OCI-LY7 (cell line): ENCODE results near the gene CCDC152. TPM values are rescaled to one million over a fixed set of nuclear protein-coding genes. Genes with fewer than 3 reads are reported as not detected.
"Not testable (repeated sequence)": the region's sequence is repeated elsewhere in the genome, so short reads cannot be mapped to it uniquely, and the experiment has no call there.

Source experiments
- BruUV-seq: library from RNA; stranded (reverse); fragments of 400-500 nt; replicated peaks from 2 replicates; lab custom pipeline; 2021; lab: Mats Ljungman, UMichigan
- CTCF ChIA-PET: fragments of 300-600 bp; sonication (Branson Sonifier 250); formaldehyde crosslinking; loops from one replicate; lab custom pipeline; 2022; ENCODE audit warnings: antibody characterized with exemption; ENCODE audit not compliant: unreplicated experiment; lab: Charles Lee
- POLR2A ChIA-PET: fragments of 300-600 bp; sonication (Branson Sonifier 250); formaldehyde crosslinking; loops from one replicate; lab custom pipeline; 2022; ENCODE audit warnings: antibody characterized with exemption; lab: Charles Lee
- DNase-seq: peaks from one replicate; pipeline ENCODE4 v3.0.0-alpha.2; 2015; ENCODE audit warnings: low spot score
- H2AFZ ChIP-seq: fragments of 200-600 bp; sonication (generic), shearing (Covaris generic); 2 replicates; pipeline ENCODE4 v1.6.1; 2014; ENCODE audit warnings: mild to moderate bottlenecking, antibody characterized with exemption, low read length, moderate library complexity
- H3K27ac ChIP-seq: fragments of 200-600 bp; sonication (generic); 2 replicates; pipeline ENCODE4 v1.5.1; 2014; ENCODE audit warnings: mixed run types, low read depth, mild to moderate bottlenecking, moderate library complexity, low read length, inconsistent platforms; ENCODE audit not compliant: poor library complexity, severe bottlenecking
- H3K36me3 ChIP-seq: fragments of 200-600 bp; sonication (generic); 2 replicates; pipeline ENCODE4 v1.6.1; 2014; ENCODE audit warnings: mild to moderate bottlenecking, antibody characterized with exemption, low read length, moderate library complexity, mixed read lengths; ENCODE audit not compliant: insufficient read depth
- H3K4me1 ChIP-seq: fragments of 200-600 bp; sonication (generic); 2 replicates; pipeline ENCODE4 v1.5.1; 2014; ENCODE audit warnings: mild to moderate bottlenecking, low read length; ENCODE audit not compliant: insufficient read depth, poor library complexity, severe bottlenecking
- H3K4me2 ChIP-seq: fragments of 200-600 bp; sonication (generic); 2 replicates; pipeline ENCODE4 v1.6.1; 2014; ENCODE audit warnings: mild to moderate bottlenecking, low read length
- H3K4me3 ChIP-seq: fragments of 200-600 bp; sonication (generic); 2 replicates; pipeline ENCODE4 v1.5.1; 2014; ENCODE audit warnings: mild to moderate bottlenecking, low read depth, low read length; ENCODE audit not compliant: poor library complexity, severe bottlenecking
- H3K79me2 ChIP-seq: fragments of 200-600 bp; sonication (generic); 2 replicates; pipeline ENCODE4 v1.6.1; 2016; ENCODE audit warnings: low read depth, mild to moderate bottlenecking, low read length, moderate library complexity, mixed read lengths; ENCODE audit not compliant: insufficient read depth
- H3K9me2 ChIP-seq: fragments of 200-600 bp; sonication (generic); 2 replicates; pipeline ENCODE4 v1.6.1; 2016; ENCODE audit warnings: mild to moderate bottlenecking, low read length, mixed read lengths; ENCODE audit not compliant: insufficient read depth
- H3K9me3 ChIP-seq: fragments of 200-600 bp; sonication (generic); 2 replicates; pipeline ENCODE4 v1.6.1; 2014; ENCODE audit warnings: mild to moderate bottlenecking, mixed run types, low read length, mixed read lengths
- H4K20me1 ChIP-seq: fragments of 200-600 bp; sonication (generic); 2 replicates; pipeline ENCODE4 v1.6.1; 2014; ENCODE audit warnings: mild to moderate bottlenecking, antibody characterized with exemption, low read length, moderate library complexity, mixed read lengths; ENCODE audit not compliant: insufficient read depth
- EZH2phosphoT487 ChIP-seq: fragments of 200-600 bp; sonication (generic); IDR thresholded peaks from 2 replicates; pipeline ENCODE4 v1.6.1; 2018; ENCODE audit warnings: low read depth, borderline replicate concordance, mild to moderate bottlenecking, mixed run types, antibody characterized with exemption, low read length, moderate library complexity, mixed read lengths
- intact Hi-C: fragments of 100-400 bp; cut with micrococcal nuclease; formaldehyde crosslinking; loops from one replicate; pipeline ENCODE4 v1.10.0; 2022; ENCODE audit not compliant: unreplicated experiment
- total RNA-seq, 2 experiments: library from RNA; depleted of rRNA in 1 of 2; stranded (reverse); fragments of >200 nt in 1 of 2; shearing (Covaris generic) in 1 of 2; gene quantifications; 2 replicates each; pipeline ENCODE4 v1.2.3, GENCODE V29; 2014 to 2022
- TF ChIP-seq, protein P1 (sequence below): fragments of 200-600 bp; sonication (generic); conservative IDR thresholded peaks from 2 replicates; pipeline ENCODE4 v1.5.1; 2014; ENCODE audit warnings: mild to moderate bottlenecking, antibody characterized with exemption, low read length, moderate library complexity, mixed read lengths

The CCDC152 gene
- total RNA-seq, 2 experiments from 2014 or later, result not detected

DNA sequence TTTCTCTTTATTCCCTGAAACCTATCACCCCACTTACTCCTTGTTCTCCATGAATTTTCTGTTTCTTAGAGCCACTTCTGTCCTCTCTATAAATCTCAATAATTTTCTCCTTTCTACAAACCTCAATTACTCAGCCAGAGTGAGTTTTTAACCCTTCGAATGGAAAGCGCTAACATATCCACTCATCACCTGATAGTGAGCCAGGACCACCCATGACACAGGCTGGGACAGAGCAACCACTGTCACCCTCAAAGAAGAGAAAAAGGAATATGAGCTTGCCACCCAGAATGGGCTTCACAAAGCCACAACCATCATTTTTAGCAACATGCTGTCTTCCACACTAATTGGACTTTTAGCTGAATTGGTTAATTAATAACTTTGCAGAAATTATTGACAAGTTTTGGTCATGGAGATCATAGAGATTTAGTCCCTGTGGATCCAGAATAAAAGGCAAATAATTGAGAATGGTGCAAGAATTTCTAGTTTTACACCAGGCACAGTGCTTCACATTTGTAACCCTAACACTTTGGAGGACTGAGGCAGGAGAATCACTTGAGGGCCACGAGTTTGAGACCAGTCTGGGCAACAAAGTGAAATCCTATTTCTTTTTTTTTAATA, 87.2 kb downstream of the CCDC152 start:
- no peaks in the 10 kb centered on the region for H3K9me2 ChIP-seq
- H3K4me3 ChIP-seq, result no peak overlapping the region
- H3K9me3 ChIP-seq, result no peaks in the 10 kb centered on the region
- TF ChIP-seq EZH2phosphoT487, result no peak
- TF ChIP-seq, protein P1, sequence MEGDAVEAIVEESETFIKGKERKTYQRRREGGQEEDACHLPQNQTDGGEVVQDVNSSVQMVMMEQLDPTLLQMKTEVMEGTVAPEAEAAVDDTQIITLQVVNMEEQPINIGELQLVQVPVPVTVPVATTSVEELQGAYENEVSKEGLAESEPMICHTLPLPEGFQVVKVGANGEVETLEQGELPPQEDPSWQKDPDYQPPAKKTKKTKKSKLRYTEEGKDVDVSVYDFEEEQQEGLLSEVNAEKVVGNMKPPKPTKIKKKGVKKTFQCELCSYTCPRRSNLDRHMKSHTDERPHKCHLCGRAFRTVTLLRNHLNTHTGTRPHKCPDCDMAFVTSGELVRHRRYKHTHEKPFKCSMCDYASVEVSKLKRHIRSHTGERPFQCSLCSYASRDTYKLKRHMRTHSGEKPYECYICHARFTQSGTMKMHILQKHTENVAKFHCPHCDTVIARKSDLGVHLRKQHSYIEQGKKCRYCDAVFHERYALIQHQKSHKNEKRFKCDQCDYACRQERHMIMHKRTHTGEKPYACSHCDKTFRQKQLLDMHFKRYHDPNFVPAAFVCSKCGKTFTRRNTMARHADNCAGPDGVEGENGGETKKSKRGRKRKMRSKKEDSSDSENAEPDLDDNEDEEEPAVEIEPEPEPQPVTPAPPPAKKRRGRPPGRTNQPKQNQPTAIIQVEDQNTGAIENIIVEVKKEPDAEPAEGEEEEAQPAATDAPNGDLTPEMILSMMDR, result no peak
- DNase-seq, result no peak
- POLR2A ChIA-PET, result no interaction called here
- CTCF ChIA-PET, result no interaction called here
- H3K4me1 ChIP-seq, result no peaks in the 10 kb centered on the region
- H2AFZ ChIP-seq, result no peak overlapping the region
- no peaks in the 10 kb centered on the region for H3K79me2 ChIP-seq
- intact Hi-C loops, result no loop called here
- H4K20me1 ChIP-seq, result no peaks in the 10 kb centered on the region
- no peaks in the 10 kb centered on the region for H3K36me3 ChIP-seq
- no peak overlapping the region for H3K27ac ChIP-seq
- no TSS peak for BruUV-seq
- no peak overlapping the region for H3K4me2 ChIP-seq

DNA sequence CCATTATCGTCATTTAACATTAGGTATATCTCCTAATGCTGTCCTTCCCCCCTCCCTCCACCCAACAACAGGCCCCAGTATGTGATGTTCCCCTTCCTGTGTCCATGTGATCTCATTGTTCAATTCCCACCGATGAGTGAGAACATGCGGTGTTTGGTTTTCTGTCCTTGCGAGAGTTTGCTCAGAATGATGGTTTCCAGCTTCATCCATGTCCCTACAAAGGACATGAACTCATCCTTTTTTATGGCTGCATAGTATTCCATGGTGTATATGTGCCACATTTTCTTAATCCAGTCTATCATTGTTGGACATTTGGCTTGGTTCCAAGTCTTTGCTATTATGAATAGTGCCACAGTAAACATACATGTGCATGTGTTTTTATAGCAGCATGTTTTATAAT, 87.8 kb downstream of the CCDC152 start:
- BruUV-seq, H3K4me1 ChIP-seq, H3K9me3 ChIP-seq, POLR2A ChIA-PET, DNase-seq, H4K20me1 ChIP-seq, H3K4me2 ChIP-seq, H3K36me3 ChIP-seq, H3K79me2 ChIP-seq, H3K4me3 ChIP-seq, H2AFZ ChIP-seq, H3K9me2 ChIP-seq, intact Hi-C loops, CTCF ChIA-PET, H3K27ac ChIP-seq: not testable (repeated sequence)

DNA sequence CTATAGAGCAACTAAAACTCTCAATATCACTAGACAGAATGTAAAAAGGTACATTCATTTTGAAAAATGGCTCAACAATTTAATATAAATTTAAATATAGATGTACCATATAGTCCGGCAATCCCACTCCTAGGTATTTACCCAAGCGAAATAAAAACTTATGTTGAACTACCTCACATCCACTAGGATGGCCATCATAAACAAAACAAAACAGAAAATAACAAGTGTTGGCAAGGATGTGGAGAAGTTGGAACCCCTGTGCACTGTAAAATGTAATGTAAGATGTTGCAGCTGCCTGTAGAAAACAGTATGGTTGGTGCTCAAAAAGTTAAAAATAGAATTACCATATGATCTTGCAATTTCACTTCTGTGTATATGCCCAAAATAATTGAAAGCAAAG, 91.9 kb downstream of the CCDC152 start:
- CTCF ChIA-PET, result no interaction called here
- no peak overlapping the region for H3K4me3 ChIP-seq
- H3K36me3 ChIP-seq, result no peaks in the 10 kb centered on the region
- TF ChIP-seq EZH2phosphoT487, result no peak
- TF ChIP-seq, protein P1, result no peak
- H3K79me2 ChIP-seq, result no peaks in the 10 kb centered on the region
- no peaks in the 10 kb centered on the region for H3K9me2 ChIP-seq
- H3K4me2 ChIP-seq, result no peak overlapping the region
- DNase-seq, result no peak
- H4K20me1 ChIP-seq, result no peaks in the 10 kb centered on the region
- no peaks in the 10 kb centered on the region for H3K9me3 ChIP-seq
- POLR2A ChIA-PET, result interaction anchor here (1.0 kb wide), 1 partner anchor 12 kb away, joined by 3 read pairs; no protein-coding TSS in a partner anchor
- H3K27ac ChIP-seq, result no peak overlapping the region
- H2AFZ ChIP-seq, result no peak overlapping the region
- intact Hi-C loops, result no loop called here
- no peaks in the 10 kb centered on the region for H3K4me1 ChIP-seq
- no TSS peak for BruUV-seq
